Hypothalamus (tissue), 51 donors: ENCODE data around the gene PROKR2.

ENCODE experiments used
- DNase-seq, 51 donors: peaks; one replicate each; lab custom pipeline; 2025; lab: John Stamatoyannopoulos, UW

PROKR2 gene

DNA sequence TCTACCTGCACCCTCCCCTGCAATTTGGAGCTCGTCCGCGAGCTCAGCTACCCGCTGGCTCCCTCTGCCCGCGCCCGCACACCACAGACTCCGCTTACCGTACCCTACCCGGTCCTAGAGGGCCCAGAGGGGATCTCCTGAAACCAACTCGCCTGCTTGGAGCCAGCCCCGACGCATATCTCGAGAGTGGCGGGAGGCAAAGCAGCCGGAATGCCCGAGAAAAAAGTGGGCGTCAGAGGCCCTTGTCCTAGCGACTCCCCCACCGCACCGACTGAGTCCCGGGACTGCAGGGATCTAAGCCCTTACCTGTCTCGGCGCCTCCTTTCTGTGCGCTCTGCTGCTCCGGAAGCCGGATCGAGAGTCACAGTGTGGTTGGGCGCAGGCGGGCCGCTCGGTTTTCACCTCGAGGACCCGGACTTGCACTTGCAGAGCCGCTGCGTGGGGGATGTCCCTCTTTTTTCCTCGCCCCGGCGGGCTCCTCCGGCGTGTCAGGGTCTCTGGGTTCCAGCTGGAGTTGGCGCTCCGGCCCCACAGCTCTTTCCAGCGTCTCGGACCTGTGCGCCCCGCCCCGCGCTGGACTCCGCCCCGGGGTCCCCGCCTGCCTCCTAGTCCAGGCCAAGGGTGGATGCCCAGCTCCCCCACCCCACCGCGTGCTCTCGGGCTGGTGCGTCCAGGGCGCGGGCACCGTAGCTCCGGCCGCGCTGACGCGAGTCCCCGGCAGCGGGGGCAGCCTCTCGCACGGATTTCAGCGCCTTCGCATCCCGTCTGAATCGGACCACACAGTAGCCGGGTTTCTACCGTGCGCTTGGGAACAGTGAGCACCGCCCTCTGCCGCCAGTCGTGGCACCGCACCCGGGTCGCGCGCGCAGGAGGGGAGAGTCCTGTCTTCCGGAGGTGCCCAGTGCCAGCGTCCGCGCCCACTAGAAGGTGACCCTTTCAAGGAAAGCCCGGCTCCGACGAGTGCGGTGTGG is at the start of gene PROKR2:
PROKR2 (minus strand) TSS at position 767 of the 971 bp plus-strand sequence. CDS start 2,585 bp downstream, outside the sequence.
- peak in 2 of 51 donors; percentile 3 to 4 for DNase-seq

DNA sequence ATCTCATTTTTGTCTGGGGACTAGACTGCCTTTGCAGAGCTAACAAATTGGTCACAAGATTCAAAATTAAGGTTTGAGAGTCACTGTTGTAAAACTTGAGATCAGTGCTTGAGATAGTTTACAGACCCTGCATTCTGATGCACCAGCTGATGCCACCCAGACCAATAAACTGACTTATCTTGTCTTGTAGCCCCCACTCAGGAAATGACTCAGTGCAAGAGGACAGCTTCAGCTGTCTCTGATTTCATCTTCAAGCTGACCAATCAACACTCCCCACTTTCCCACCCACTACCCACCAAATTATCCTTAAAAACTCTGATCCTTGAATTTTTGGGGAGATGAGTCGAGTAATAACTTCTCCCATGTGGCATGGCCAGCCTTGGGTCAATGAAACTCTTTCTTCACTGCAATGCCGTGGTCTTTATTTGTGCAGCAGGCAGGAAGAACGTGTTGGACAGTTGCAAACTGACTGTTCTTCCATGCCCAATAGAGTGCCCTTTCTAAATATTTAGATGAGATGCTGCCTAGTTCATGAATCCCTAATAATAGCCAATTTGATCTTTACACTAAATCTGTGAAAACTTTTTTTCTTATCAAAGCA is 48.3 kb upstream of the PROKR2 start:
- DNase-seq = no peak

DNA sequence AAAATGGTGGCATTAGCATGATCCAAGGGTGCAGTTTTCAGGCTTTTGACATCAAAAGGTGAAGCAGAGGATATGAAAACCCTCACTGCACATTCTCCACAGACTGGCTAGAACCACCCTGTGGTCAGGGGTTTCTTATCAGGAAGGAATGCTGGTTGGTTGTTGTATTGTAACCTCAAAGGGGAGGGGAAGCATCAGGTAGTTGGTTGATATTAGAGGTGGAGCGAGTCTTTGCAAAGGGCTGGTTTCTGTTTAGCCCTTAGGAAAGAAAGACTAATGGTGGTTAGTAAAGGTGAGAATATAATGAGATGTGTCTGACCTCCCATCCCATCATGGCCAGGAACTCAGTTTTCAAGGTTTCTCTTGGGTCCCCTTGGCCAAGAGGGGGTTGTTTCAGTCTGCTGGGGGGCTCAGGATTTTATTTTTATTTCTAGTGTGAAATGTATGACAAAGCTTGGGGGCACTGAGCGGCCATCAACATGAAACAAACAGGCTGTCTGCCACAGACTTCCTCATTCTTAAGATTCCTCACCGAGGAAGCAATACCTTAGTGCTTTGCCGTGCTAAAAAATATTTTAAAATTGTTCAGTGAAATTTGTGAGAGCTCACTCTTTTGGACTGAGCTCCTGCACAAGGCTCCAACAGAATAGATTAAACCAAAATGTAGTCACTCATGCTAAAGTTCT is 47.5 kb upstream of the PROKR2 start:
- DNase-seq = no peak

DNA sequence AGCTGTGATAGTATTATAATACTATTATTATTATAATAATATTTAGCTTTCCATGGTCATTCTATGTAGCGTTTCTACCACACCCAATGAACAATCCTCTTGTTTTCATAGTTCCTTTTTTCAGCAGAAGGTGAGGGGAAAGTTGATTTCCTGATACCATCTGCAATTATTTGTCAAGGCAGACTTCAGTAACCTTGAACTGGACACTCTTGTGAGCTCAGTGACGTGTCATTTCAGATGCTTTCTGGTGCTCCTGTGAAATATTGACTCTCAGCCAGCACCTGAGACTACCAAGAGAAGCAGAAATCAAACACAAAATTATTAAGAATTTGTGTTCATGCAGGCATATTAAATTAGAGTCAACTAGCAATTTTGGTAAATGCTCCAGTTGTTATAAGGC is 46.0 kb upstream of the PROKR2 start:
- DNase-seq = no peak

DNA sequence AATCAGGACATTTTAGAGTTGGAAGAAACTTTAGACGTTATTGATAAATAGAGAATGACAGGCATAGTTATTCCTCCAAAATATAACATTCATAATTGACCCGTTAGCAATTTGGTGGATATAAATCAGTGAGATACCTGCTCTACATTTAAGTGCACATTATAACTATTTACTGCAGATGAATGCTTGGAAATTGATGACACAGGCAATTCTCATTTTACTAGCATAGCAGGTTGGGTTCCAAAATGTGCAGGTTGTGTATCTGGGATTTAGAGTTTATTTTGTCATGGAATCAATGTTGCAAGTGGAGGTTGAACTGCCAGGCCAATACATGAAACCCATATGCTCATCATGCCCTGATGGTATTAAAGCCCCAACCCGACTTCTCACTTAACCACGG is 44.4 kb upstream of the PROKR2 start:
- DNase-seq = no peak

DNA sequence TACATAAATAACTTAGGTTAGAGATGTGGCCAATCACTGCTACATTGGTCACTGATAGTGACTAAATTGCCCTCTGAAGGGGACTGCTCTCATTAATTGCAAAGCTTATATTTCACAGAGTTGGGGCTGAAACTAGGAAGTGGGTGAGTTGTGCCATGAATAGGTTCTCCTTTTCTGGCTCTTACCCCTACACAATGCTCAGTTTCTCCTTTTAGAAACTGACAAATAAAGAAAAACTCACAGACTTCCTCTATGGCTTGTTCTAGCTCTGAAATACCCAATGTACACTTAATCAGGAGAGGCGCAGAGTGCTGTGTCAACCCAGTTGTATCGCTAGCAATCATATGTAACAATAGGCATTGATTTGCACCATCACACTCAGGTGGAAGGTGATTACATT is 41.2 kb upstream of the PROKR2 start:
- DNase-seq = no peak

DNA sequence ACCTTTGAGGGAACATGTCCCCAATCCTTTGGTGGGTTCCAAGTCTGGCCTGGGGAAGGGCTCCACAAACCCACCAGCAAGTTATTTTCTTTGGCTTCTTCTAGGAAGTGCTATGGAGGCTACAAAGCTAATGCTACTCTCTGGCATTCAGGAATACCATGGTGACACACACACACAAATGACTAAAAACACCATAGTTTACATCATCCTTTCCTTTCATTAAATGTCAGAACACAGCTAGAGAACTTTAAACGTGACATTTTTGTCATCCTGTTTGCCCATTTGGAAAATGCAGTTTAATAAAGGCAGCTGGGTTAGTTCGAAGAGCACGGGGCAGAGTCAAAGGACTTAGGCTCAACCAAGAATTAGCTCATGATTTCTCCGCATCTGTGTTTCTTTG is 40.2 kb upstream of the PROKR2 start:
- DNase-seq = no peak

DNA sequence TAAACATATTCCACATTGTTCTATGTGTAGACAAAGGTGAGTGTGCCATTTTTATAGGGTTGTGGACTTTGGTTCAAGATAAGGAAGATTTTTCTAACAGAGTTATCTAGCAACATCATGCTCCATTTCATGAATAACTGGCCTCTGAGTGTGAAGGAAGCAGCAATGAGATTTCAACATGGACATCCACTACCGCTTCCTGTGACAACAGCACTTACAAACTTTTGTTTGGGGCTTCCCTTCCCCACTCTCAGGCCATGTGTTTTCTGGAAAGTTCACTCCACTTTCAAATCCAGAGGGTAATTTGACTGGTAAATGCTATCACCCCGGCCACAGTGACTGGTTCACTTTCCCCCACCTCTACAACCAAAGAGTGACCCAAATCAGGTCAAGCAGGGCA is 38.1 kb upstream of the PROKR2 start:
- DNase-seq = no peak

DNA sequence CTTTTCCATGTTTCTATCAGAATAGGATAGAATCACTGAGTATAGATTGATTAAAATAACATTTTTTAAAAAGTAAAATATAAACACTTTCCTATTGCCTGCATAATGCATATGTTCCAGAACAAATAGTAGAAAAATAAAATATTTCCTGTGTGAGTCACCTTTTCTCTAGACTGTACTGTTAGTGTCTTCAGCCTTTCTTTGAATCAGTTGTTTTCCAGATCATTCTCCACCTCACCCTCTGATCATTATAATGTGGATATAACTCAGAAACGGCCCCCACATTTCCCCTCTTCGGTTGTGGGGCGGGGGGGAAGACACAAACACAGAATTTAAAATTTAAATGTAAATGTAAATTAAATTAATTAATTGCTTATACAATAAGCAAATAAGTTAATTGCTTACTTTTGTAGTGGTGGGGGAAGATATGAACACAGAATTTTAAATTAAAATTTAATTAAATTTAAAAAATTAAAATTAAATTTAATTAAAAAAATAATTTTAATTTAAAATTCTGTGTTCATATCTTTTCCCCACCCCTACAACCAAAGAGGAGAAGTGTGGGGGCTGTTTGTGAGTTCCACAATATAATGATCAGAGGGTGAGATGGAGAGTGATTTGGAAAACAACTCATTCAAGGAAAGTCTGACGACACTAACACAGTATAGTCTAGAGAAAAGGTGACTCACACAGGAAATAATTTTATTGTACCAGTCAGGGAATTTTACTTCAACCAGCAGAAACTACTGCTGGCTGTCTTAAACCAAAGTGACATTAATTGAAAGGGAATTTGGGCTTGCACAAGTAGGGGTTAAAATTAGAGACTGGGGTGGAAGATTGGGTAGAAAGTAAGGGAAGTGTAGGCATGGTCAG is 37.1 kb upstream of the PROKR2 start:
- no peak for DNase-seq

DNA sequence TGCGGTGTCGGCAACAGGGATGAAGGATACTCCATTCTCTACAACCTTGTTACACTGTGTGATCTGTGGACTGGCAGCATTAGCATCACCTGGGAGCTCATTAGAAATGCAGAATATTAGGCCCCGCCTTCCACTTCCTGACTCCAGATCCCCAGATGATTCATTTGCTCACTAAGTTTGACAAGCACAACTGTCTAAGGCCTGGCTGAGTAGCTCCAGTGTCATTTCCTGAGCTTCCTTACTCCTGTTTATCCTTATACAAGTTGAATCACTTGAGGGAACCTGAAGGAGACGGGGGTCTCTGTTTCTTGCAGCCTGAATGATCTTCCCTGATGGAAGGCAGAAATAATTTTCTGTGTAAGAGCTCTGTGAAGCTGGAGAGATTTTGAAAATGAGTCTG is 32.7 kb upstream of the PROKR2 start:
- no peak for DNase-seq

DNA sequence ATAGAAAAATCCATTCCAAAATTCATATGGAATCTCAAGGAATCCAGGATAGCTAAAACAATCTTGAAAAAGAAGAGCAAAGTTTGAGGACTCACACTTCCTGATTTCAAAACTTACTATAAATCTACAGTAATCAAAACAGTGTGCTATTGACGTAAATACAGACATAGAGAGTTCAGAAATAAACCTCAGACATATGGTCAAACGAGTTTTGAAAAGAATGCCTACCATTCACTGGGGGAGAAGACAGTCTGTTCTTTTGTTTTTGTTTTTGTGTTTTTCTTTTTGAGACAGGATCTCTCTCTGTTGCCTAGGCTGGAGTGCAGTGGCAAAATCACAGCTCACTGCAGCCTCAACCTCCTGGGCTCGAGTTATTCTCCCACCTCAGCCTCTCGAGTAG is 25.3 kb upstream of the PROKR2 start:
- no peak for DNase-seq

DNA sequence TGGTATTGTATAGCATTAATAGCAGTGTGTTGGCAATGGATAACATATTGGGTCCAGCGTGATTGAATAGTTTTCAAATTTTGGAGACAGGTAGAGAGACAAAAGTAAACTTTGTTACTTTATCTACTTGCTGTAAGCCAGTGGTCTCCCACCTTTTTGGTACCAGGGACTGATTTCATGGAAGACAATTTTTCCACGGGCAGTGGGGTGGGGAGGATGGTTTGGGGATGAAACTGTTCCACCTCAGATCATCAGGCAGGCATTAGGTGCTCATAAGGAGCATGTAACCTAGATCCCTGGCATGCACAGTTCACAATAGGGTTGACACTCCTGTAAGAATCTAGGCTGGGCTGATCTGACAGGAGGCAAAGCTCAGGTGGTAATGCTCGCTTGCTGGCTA is 14.6 kb upstream of the PROKR2 start:
- no peak for DNase-seq

DNA sequence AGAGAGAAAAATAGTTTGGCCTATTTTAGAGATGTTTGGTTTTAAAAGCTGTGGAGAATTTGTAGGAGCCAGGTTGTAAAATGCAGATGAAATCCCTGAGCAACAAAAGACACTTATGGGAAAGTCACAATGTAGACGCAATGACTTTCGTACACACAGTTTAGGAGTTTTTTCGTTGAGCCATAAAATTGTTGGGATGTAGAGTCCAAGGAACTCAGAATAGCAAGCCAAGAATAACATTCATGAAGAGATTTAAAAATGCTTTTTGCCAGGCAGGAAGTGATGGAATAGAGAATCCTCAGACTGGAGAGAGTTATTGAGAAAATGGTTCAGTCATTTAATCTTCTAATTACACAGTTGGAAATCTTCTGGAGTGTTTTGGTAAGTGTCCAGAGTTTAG is 11.5 kb upstream of the PROKR2 start:
- no peak for DNase-seq

DNA sequence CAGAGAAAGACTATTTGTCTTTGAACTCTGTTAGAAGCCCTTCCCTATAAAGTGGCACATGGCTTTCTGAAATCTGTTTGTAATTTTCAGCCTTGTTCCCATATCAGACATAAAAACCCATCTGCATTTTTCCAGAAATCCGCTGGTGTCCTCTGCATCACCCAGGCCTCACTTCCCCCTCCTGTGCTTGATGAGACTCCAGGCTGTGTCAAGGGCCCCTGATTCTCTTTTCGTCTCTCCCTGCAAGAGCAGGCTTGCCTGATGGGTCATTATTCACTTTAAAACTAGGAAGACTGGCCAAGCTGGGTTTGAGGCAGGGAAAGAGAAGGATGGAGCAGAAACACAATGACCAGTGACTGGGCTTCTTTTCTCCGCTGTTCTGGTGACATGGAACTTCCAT is 10.6 kb upstream of the PROKR2 start:
- no peak for DNase-seq

DNA sequence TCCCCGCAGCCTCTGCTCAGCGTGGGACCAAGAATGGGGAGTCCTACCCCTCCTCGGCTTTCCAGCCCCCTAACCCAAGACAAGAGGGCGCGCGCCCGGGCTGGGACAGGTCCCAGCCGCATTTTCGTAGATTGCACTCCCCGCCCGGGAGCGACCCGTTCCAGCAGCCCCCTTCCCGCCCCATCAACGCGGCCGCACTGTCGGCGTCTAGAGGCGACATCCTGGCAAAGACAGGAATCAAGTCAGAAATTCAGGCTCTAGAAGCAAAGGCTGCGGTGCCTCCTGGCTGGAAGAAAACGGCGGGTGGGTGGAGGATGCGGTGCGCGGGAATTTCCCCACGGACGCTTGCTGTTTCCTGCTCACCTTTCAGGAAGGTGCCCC is 957 bp downstream of the PROKR2 start:
- DNase-seq = no peak

DNA sequence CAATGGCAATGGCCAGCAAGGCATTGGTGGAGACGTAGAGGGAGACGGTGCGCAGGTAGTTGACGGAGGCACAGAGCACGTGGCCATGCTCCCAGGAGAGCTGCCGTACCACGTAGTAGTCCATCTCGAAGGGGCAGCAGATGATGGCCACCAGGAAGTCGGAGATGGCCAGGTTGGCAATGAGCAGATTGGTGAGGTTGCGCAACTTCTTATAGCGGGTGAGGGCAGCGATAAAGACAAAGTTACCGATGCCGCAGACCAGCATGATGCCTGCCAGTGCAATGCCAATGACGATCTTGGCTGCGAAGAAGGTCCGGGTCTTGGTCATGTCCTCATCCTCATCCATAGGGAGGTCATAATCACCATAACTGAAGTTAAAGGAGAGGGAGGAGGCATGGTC is 2.8 kb downstream of the PROKR2 start:
- no peak for DNase-seq

DNA sequence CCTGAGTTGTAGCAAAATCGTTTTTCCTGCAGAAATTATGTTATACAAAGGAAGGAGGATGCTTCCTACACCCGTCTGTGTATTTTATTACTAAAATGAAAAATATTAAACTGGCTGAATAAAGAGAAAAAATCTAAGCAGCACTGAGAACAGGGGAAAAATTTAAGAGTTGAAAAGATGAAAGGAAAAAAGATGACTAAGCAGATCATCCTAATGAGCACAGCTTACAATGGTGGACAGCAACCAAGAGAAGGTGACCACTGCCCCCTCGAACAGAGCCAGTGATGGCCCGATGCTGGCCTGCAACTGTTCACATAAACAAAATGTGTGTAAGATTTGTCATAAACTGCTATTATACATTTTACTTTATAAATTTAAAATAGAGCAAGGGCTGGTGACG is 4.2 kb downstream of the PROKR2 start:
- DNase-seq = no peak

DNA sequence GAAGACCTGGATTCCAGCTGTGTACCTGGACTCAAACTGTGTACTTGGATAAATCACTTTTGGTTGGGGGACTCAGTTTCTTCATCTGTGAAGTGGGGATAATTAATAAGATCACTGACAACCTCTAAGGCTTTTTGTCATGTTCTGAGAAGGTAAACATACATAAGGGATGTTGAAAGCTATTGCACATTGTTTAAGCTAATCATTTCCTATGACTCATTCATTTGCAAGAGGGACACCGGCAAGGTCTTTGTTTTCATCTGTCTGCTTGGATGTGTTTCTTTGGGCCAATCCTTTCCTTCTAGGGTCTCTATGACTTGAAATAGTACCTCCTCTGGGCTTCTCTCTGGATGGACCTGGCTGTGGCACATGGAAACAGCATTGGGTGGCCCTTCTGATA is 6.8 kb downstream of the PROKR2 start:
- DNase-seq = no peak

DNA sequence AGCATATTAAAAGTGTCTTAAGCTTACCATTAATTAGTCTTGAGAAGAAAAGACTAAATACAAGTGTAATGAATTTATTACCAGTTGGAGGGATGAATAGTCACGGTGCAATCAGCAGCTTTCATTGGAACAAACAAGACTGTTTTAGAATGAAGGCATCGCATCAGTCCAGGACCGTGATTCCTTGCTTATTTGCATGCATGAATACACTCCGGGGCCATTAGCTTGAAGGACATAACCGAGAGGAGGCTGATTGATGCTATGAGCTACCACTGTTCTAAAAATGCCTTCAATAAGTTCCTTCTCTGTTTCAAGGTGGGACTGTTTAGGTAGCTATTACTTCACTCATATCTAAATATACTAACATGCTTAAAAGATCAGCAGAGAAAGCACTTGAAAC is 17.9 kb downstream of the PROKR2 start:
- DNase-seq = no peak

DNA sequence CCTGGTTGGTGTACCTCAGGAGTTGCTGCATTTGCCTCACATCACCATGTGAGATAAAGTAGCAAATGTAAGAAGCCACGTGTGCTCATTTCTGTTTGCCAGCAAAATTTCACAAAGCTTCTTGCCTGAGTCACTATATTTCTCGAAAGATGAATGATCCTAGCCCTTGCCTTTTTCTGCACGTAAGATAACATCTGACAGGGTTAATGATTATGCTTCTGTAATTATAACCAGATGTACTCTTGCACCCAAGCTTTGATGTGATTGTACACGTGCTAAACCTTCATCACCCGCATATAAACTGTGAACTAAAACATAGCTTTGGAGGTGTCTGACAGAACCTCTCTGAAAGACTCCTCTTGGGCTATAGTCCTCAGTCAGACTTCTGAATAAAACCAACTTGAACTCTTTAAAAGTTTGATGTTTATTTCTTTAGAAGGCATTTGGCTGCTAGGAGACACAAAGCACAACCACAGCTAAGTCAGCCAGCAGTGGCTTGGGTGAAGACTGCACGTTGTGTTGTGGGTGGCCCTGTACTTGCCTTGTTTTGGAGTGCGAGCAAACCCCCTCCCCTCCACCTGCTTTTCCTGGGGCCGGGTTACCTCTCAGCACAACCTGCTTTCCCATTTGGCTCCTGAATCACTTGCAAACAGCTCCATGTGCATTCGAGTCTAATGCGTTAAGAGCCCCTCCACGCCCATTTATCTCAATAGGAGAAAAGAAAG is 19.3 kb downstream of the PROKR2 start:
- no peak for DNase-seq
